HUES64 (cell line): ENCODE results near the gene ESRRB.

Experiments used
- H3K27ac ChIP-seq: 2 replicates; pipeline ENCODE4 v1.7.0; 2013; ENCODE audit warnings: low read depth, low read length, inconsistent platforms
- H3K27me3 ChIP-seq: 2 replicates; pipeline ENCODE4 v1.6.1; 2013; ENCODE audit warnings: mild to moderate bottlenecking, low read length; ENCODE audit not compliant: insufficient read depth
- H3K36me3 ChIP-seq: 2 replicates; pipeline ENCODE4 v1.6.1; 2013; ENCODE audit warnings: mild to moderate bottlenecking, low read length; ENCODE audit not compliant: insufficient read depth
- H3K4me1 ChIP-seq: 2 replicates; pipeline ENCODE4 v1.6.1; 2013; ENCODE audit warnings: mild to moderate bottlenecking, low read length, moderate library complexity; ENCODE audit not compliant: insufficient read depth
- H3K4me3 ChIP-seq: 2 replicates; pipeline ENCODE4 v1.5.1; 2013; ENCODE audit warnings: mild to moderate bottlenecking, low read length, moderate library complexity
- H3K9ac ChIP-seq: 2 replicates; pipeline ENCODE4 v1.6.1; 2013; ENCODE audit warnings: mild to moderate bottlenecking, low read depth, low read length
- H3K9me3 ChIP-seq: 2 replicates; pipeline ENCODE4 v1.6.1; 2013; ENCODE audit warnings: low read depth, low read length; ENCODE audit not compliant: insufficient read depth
- WGBS: fragments of 150-250, 120-280 bp; methylation state at CpG from one replicate; pipeline ENCODE4 v1.1.7; 2013; ENCODE audit warnings: missing lambda C conversion rate; 5-methylcytosine and 5-hydroxymethylcytosine counted together

The ESRRB gene

GRCh38 chr14:76488551-76488950, 112.6 kb downstream of the ESRRB start:
- no peak overlapping the region for H3K4me3 ChIP-seq
- H3K36me3 ChIP-seq = no peaks in the 10 kb centered on the region
- peaks cover 12% of the 10 kb centered on the region; the same call in 1 of the 2 replicates for H3K4me1 ChIP-seq
- H3K9me3 ChIP-seq = no peaks in the 10 kb centered on the region
- no peaks in the 10 kb centered on the region for H3K27me3 ChIP-seq
- H3K27ac ChIP-seq = no peak overlapping the region
- WGBS = 94% methylated on average over 4 of the region's 4 CpGs
- no peak overlapping the region for H3K9ac ChIP-seq

- H3K9me3 ChIP-seq = no peaks in the 10 kb centered on the region
- no peak overlapping the region for H3K4me3 ChIP-seq
- no peak overlapping the region for H3K9ac ChIP-seq
- H3K4me1 ChIP-seq = peaks cover 12% of the 10 kb centered on the region; the same call in 1 of the 2 replicates
- 98% methylated on average over 3 of the region's 3 CpGs for whole genome bisulfite sequencing
- H3K27me3 ChIP-seq = no peaks in the 10 kb centered on the region
- no peaks in the 10 kb centered on the region for H3K36me3 ChIP-seq
- no peak overlapping the region for H3K27ac ChIP-seq
Observed at GRCh38 chr14:76489667-76490066, 113.7 kb downstream of the ESRRB start.

GRCh38 chr14:76490111-76490510, 114.2 kb downstream of the ESRRB start:
- H3K4me3 ChIP-seq = no peak overlapping the region
- H3K4me1 ChIP-seq = peaks cover 12% of the 10 kb centered on the region; the same call in 1 of the 2 replicates
- H3K27me3 ChIP-seq = no peaks in the 10 kb centered on the region
- no peak overlapping the region for H3K9ac ChIP-seq
- WGBS = 83% methylated on average over 1 of the region's 2 CpGs
- no peaks in the 10 kb centered on the region for H3K36me3 ChIP-seq
- H3K9me3 ChIP-seq = no peaks in the 10 kb centered on the region
- H3K27ac ChIP-seq = no peak overlapping the region

GRCh38 chr14:76490735-76491134, 114.8 kb downstream of the ESRRB start:
- Histone ChIP-seq H3K27me3 (no peaks in the 10 kb centered on the region), H3K4me3 (no peak overlapping the region), H3K36me3 (no peaks in the 10 kb centered on the region), H3K4me1 (peaks cover 12% of the 10 kb centered on the region; the same call in 1 of the 2 replicates), H3K9ac (no peak overlapping the region), H3K27ac (no peak overlapping the region), H3K9me3 (no peaks in the 10 kb centered on the region)
- 66% methylated on average over 10 of the region's 10 CpGs for WGBS

GRCh38 chr14:76491172-76491930, 115.4 kb downstream of the ESRRB start:
- H3K9me3 ChIP-seq = no peaks in the 10 kb centered on the region
- no peaks in the 10 kb centered on the region for H3K36me3 ChIP-seq
- no peak overlapping the region for H3K9ac ChIP-seq
- H3K27me3 ChIP-seq = no peaks in the 10 kb centered on the region
- 88% methylated on average over 22 of the region's 22 CpGs for WGBS
- H3K4me3 ChIP-seq = no peak overlapping the region
- H3K4me1 ChIP-seq = peaks cover 7% of the 10 kb centered on the region; the same call in 1 of the 2 replicates
- no peak overlapping the region for H3K27ac ChIP-seq

- no peak overlapping the region for H3K9ac ChIP-seq
- no peak overlapping the region for H3K4me3 ChIP-seq
- 92% methylated on average over 2 of the region's 2 CpGs for WGBS
- H3K27ac ChIP-seq = no peak overlapping the region
- H3K4me1 ChIP-seq = no peaks in the 10 kb centered on the region
- H3K27me3 ChIP-seq = no peaks in the 10 kb centered on the region
- H3K9me3 ChIP-seq = no peaks in the 10 kb centered on the region
- no peaks in the 10 kb centered on the region for H3K36me3 ChIP-seq
Observed at GRCh38 chr14:76495983-76496382, 120.0 kb downstream of the ESRRB start.

GRCh38 chr14:76496595-76496994, 120.7 kb downstream of the ESRRB start:
- no peaks in the 10 kb centered on the region for H3K9me3 ChIP-seq
- no peaks in the 10 kb centered on the region for H3K36me3 ChIP-seq
- WGBS = 88% methylated on average over 5 of the region's 6 CpGs
- H3K4me3 ChIP-seq = no peak overlapping the region
- no peak overlapping the region for H3K9ac ChIP-seq
- H3K27ac ChIP-seq = no peak overlapping the region
- H3K27me3 ChIP-seq = no peaks in the 10 kb centered on the region
- no peaks in the 10 kb centered on the region for H3K4me1 ChIP-seq

GRCh38 chr14:76497550-76498462, 121.9 kb downstream of the ESRRB start:
- no peak overlapping the region for H3K9ac ChIP-seq
- no peaks in the 10 kb centered on the region for H3K27me3 ChIP-seq
- 90% methylated on average over 19 of the region's 19 CpGs for WGBS

GRCh38 chr14:76498463-76498935, 122.6 kb downstream of the ESRRB start:
- Histone ChIP-seq H3K9me3 (no peaks in the 10 kb centered on the region), H3K27ac (no peak overlapping the region), H3K27me3 (no peaks in the 10 kb centered on the region), H3K4me3 (no peak overlapping the region), H3K4me1 (no peaks in the 10 kb centered on the region), H3K36me3 (no peaks in the 10 kb centered on the region), H3K9ac (no peak overlapping the region)
- WGBS = 91% methylated on average over 10 of the region's 13 CpGs

More at GRCh38 chr14:76497550-76498462, 121.9 kb downstream of the ESRRB start:
- Histone ChIP-seq H3K27ac (no peak overlapping the region), H3K4me1 (no peaks in the 10 kb centered on the region), H3K36me3 (no peaks in the 10 kb centered on the region), H3K4me3 (no peak overlapping the region), H3K9me3 (no peaks in the 10 kb centered on the region)

GRCh38 chr14:76498976-76499375, 123.0 kb downstream of the ESRRB start:
- 94% methylated on average over 12 of the region's 12 CpGs for WGBS
- Histone ChIP-seq H3K36me3 (no peaks in the 10 kb centered on the region), H3K27me3 (no peaks in the 10 kb centered on the region), H3K9ac (no peak overlapping the region), H3K4me3 (no peak overlapping the region), H3K27ac (no peak overlapping the region), H3K4me1 (no peaks in the 10 kb centered on the region), H3K9me3 (no peaks in the 10 kb centered on the region)

- no peaks in the 10 kb centered on the region for H3K4me1 ChIP-seq
- H3K27me3 ChIP-seq = no peaks in the 10 kb centered on the region
- no peak overlapping the region for H3K9ac ChIP-seq
- H3K36me3 ChIP-seq = no peaks in the 10 kb centered on the region
- 93% methylated on average over 8 of the region's 8 CpGs for WGBS
- H3K9me3 ChIP-seq = no peaks in the 10 kb centered on the region
- H3K4me3 ChIP-seq = no peak overlapping the region
- H3K27ac ChIP-seq = no peak overlapping the region
Observed at GRCh38 chr14:76499399-76499798, 123.5 kb downstream of the ESRRB start.
